Daoy (cell line): ENCODE results near the gene SFTPB. TPM values are rescaled to one million over a fixed set of nuclear protein-coding genes. Genes with fewer than 3 reads are reported as not detected.

Experiments
- DNase-seq: peaks from one replicate; pipeline ENCODE4 v3.0.0-alpha.2; 2015; ENCODE audit warnings: low read depth
- total RNA-seq: library from RNA; depleted of rRNA; stranded (reverse); fragments of >200 nt; shearing (Covaris generic); gene quantifications from 2 replicates; pipeline ENCODE4 v1.2.3, GENCODE V29; 2014

Gene SFTPB
- total RNA-seq, 1 experiment from 2014 or later: not detected

DNA sequence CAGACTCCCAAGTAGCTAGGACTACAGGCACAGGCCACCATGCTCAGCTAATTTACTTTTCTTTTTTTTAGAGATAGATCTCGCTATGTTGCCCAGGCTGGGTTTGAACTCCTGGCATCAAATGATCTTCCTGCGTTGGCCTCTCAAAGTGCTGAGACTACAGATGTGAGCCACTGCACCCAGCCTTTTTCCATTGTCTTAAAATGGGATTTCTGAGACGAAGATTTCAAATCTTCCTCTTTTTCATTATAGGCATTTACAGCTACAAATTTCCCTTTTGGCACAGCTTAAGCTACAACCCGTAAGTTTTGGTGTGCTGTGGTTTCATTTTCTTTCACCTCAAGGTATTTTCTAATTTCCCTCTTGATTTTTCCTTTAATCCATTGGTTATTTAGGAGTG, 34.8 kb upstream of the SFTPB start:
- no peak for DNase-seq

DNA sequence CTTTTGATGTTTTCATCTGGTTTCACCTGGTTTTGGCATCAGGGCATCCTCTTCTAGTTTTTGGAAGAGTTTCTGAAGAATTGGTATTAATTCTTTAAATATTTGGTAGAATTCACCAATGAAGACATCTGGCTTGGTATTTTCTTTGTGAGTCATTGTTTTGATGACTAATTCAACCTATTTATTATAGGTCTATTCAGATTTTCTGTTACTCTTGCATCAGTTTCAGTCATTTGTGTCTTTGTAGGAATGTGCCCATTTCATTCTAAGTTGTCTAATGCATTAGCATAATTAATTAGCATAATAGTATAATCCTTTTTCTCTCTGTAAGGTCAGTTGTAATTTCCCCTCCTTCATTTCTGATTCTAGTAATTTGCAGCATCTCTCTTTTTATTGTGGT, 34.2 kb upstream of the SFTPB start:
- DNase-seq: peak; percentile 28

DNA sequence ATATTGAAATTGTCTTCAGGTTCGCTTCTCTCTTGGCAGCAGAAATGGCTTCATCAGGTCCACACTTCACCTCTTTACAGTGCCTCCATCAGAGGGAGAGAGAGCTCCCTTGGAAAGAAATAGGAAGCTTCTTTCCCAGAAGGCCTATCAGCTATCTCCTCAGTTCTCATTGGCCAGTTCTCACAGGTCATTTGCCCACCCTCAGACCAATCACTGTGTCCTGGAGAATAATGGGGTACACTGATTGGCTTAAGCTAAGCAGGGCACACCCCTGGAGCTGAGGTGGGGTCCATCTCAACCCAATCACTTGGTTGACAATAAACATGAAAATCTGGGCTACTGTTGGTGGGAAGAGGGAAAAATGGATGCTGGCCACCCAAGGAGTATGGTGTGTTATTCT, 31.3 kb upstream of the SFTPB start:
- no peak for DNase-seq

DNA sequence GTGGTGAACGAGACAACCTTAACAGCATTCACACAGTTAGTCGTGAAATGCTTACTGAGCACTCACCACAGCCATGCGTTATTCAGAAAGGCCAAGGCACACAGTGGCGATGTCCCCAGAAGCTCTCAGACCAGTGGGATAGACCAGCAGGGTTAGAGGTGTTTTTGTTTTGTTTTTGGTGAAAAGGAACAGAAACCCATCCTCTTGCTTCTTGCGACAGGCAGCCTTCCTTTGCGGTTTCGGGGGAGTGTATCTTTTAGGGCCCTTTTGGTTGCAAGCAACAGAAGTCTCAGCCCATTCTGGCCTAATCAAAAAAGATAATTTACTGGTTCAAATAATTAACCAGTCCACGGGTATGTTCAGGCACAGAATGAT, 30.9 kb upstream of the SFTPB start:
- DNase-seq: no peak

DNA sequence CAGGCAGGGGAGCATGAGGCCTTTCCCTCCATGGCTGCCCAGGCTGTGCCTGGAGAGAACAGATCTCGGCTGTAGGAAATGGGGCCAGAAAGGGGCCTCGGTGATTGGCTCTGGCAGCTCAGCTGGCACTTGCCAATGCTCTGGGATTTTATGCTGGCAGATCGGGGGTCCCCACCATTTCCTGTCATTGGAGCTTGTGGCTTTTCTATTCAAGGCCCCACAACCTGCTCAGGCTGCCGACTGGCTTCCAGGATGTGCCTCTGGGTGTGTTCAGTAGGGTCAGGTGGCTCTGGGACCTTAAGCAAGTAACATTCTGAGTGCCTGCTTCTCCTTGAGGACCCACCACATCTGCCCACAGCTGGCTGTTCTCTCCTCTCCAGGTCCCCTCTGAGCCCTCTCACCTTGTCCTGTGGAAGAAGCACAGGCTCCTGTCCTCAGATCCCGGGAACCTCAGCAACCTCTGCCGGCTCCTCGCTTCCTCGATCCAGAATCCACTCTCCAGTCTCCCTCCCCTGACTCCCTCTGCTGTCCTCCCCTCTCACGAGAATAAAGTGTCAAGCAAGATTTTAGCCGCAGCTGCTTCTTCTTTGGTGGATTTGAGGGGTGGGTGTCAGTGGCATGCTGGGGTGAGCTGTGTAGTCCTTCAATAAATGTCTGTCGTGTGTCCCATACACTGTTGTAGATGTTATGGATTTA, 30.3 kb upstream of the SFTPB start:
- no peak for DNase-seq

DNA sequence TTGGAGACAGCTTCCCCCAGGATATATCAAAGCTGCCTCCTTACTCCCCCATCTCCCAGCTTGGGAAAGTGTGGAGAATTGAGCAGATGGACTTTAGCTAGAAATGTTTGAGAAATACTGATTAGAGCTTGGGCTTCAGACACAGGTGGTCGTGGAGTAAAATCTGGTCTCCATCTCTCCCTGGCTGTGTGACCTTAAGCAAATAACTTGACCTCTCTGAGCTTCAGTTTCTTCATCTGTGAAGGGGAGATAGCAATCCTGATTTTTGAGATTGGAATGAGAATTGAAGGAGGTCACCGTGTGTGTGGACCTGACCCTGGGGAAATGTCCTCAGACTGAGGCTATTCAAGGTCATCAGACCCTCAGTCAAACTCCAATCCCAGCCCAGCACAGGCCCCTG, 29.7 kb upstream of the SFTPB start:
- no peak for DNase-seq

DNA sequence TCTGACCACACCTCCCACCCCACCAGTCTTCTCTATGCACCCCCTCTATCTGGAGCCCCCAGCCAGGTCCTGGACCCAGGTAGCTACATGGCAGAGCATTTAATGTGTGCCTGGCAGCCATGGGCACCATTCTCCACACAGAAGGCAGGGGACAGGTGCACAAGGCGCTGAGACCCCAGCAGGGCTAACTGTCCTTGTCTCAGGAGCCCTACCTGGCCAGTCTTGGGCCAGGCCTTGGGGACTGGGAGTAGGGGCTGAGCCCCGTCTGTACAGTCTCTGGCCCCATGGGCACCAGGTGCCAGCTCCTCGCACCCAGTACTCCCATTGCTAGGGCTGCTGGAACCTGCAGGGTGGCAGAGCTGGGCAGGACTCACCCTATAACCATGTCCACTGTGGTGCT, 29.1 kb upstream of the SFTPB start:
- no peak for DNase-seq

DNA sequence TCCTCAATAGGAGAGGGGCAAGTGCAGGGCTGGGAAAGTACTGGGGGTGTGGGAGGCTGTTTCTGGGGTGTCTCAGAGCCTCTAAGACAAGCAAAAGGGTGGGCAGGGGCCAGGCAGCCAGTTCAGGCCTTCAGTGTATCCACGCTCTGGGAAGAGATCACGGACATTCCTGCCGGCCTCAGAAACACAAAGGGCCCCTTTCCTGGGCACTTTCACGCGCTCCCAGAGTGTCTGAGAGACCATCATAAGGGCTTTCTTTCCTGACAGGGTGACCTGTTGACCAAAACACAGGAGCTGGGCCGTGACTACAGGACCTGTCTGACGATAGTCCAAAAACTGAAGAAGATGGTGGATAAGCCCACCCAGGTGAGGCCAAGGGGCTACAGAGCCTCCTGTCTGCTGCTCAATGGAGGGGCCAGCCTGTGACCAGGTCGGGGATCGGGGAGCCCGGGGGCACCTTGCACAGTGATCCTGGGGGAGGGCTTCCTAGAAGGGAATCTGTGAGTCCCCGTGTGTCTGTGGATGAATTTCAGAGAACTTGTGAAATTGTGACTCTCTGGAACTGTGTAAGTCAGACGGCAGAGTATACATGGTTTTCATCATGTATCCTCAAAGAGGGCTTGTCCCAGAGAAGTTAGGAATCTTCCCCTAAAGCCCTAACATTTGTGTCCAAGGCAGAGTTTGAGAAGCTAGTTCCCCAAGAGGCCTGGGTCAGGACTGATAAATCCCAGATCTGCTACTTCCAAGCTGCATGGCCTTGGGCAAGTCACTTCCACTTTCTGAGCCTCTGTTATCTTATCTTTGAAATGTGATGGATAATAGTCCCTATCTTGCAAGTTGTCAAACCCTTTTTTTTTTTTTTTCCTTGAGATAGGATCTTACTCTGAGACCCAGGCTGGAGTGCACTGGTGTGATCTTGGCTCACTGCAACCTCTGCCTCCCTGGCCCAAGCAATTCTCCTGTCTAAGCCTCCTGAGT, 28.0 kb upstream of the SFTPB start:
- no peak for DNase-seq

DNA sequence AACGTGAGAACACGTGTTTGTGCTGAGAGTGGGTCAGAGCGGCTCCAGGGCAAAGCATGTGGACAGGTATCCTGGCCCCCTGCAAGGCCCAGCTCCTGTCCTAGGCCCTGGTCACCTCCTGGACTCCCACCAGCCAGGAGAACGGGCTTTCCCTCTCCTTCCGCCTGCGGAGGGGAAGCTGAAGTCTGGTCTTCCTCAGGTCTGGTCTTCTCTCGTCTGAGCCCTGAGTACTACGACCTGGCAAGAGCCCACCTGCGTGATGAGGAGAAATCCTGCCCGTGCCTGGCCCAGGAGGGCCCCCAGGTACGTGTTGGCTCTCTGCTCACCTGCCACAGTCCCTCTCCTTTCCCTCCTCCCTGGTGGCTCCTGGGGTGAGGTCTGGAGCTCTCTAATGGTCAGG, 27.1 kb upstream of the SFTPB start:
- no peak for DNase-seq

DNA sequence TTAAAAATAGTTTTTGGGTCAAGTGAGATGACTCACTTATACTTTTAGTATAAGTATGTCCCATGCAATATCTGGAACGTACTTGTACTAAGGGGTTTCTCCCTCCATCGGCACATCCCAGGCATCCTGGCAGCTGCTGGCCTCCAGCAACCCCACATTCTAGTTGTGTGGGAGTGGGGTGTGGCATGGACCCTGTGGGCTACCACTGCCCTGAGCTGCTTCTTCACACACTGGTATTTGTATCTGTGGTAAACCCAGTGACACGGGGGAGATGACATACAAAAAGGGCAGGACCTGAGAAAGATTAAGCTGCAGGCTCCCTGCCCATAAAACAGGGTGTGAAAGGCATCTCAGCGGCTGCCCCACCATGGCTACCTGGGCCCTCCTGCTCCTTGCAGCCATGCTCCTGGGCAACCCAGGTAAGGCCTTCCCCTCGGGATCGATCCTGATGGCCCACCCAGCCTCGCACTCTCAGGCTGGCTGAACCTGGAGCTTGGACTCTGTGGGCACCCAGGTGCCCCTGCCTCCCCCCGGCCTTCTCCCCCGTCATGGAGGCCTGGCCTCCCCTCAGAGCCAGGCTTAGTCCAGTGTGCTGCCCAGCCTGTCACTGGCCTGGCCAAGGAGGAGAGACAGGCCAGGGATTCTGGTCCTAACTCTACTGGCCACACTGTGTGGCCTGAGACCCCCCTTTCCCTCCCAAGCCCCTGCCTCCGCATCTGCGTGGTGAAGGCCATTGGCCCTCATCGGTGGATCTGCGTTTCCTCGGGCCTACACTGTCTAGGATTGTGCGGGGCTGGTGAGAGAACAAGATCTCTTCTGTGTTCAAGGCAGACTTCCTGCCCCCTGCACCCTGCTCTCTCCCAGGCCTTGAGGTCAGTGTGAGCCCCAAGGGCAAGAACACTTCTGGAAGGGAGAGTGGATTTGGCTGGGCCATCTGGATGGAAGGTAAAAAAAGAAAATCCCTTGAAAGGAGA, 26.3 kb upstream of the SFTPB start, which contains the start of gene GNLY:
Gene GNLY (plus strand): TSS at position 307 of the 974 bp plus-strand sequence. CDS start 61 bp downstream, at position 368.
- no peak for DNase-seq

DNA sequence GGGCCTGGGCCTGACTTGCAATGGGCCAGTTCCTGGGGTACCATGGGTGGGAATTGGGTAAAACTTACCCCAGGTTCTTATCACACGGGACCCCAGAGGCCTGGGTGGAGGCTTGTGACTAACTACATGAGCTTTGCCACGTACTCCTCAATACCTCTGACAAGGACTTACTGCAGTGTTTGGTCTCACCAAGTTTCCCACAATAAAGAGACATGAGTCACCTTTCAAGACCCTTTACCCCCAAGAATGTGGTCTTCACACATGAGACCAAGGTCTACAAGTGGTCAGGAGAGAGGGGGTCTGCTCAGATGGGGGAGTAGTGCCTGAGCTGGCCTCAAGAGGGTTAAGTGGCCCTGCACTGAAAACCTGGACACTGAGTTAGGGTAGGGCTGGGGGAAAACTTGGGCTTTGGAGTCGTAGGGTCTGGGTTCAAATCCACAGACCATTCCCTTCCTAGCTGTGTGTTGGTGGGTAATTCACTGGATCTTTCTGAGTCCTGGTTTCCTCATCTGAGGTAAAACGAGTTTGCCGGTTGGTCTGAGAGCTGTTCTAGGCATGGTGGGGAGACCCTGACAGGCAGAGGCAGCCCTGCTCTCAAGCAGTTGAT, 24.1 kb upstream of the SFTPB start:
- no peak for DNase-seq

DNA sequence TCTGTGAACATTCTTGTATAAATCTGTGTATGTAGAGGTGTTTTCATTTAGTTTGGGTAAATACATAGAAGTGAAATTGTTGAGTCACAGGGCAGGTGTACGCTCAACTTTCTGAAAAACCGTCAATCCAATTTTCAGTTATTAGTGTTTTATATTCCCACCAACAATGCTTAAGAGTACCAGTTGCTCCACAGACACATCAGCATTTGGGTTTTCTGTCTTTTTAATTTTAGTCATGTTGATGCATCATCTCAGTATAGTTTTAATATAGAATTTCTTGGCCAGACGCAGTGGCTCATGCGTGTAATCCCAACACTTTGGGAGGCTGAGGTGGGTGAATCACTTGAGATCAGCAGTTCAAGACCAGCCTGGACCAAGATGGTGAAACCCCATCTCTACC, 22.9 kb upstream of the SFTPB start:
- no peak for DNase-seq

DNA sequence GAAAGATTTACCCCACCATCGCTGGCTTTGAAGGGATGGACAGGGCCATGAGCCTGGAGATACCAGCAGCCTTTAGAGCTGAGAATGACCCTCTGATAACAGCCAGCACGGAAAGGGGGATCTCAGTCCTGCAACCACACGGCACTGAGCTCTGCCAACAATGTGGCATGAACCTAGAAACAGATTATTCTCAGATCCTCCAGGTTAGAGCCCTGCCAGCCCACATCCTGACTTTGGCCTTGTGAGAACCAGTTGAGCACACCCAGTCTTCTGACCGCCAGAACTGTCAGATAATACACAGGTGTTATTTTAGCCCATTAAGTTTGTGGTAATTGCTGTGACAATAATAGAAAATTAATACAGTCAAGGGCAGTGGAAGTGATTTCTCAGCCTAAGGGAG, 16.8 kb upstream of the SFTPB start:
- DNase-seq: no peak

DNA sequence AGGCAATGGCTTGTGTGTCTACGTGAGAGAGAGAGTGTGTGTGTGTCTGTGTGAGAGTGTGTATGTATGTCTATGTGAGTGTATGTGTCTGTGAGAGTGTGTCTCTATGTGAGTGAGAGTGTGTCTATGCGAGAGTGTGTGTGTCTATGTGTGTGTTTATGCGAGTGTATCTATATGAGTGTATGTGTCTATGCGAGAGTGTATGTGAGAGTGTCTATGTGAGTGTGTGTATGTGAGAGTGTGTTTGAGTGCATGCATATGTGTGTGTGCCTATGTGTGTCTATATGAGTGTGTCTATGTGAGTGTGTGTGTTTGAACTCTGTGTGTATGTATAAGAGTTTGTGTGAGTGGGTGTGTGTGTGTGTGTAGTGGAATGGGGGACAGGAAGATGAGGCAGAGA, 16.4 kb upstream of the SFTPB start:
- no peak for DNase-seq

DNA sequence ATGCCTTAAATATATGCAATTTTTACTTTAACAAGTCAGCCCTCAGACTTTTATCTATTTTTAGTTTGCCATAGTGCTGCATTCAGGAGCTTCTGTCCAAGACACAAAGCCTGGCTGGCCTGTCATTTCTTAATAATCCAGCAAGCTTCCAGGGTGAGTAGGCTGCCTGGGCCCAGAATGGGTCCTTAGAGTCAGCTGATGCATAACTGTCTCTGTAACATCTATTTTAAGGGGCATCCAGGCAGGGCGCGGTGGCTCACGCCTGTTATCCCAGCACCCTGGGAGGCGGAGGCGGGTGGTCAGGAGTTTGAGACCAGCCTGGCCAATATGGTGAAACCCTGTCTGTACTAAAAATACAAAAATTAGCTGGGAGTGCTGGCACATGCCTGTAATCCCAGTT, 14.4 kb upstream of the SFTPB start:
- DNase-seq: no peak

DNA sequence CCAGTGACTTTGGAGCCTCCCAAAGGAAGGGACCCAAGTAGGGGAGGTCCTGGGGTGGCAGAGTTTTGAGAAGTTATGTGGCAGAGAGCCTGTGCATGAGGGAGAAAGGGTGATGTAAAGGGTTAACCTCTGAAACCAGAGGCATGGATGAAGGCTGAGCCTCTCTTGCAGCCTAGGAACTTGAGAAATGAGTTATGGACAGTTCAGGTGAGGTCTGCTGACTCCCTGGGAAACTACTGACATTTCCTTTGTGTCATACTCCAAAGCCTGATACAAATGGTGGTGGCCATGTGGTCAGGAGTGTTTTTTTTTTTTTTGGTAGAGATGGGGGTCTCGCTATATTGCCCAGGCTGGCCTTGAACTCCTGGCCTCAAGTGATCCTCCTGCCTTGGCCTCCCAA, 13.8 kb upstream of the SFTPB start:
- no peak for DNase-seq

DNA sequence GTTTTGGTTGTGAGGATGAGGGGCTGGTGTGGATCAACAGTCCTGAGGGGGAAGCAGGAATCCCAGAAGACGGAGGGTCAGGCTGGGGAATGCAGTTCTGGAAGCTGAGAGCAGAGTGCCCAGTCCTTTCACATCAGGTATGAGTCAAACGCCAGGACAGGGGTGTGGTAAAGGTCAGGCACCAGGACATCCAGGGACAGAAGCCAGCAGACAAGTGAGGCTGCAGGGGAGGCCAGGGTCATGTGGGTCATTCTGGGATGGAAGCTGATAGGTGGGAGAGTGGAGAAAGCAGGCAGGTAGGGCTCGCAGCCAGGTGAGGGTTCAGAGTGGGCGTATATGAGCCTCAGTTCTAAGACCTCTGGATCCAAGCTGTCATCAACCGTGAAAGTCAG, 13.4 kb upstream of the SFTPB start:
- no peak for DNase-seq

DNA sequence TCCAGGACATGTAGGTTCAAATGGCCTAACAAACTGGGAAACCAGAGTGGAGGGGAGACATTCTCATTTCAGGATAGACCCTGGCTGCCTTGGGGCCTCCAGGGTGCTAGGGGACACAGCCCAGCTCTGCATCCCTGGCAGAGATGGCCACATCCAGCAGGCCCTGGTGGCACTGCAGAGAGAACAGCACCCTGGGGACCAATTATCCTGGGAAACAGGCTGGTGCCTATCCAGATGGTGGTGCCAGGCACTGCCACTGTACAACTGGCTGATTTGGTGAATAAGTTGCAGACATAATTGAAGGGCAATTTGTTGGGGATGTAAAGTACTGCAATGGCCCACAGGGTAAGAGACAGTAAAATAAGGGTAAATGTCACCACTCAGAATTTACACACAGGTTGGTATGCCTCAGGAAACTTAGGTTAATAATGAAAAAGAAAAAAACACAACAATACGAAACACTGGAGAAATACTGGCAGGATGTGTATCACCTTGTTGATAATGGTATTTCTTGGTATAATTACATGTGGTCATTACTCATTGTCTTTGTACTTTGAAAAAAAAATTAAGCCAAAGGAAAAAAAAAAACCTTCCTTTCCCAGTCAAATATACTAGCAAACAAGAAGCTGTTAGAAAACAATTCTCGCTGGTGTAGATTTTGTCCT, 12.8 kb upstream of the SFTPB start:
- DNase-seq: no peak

DNA sequence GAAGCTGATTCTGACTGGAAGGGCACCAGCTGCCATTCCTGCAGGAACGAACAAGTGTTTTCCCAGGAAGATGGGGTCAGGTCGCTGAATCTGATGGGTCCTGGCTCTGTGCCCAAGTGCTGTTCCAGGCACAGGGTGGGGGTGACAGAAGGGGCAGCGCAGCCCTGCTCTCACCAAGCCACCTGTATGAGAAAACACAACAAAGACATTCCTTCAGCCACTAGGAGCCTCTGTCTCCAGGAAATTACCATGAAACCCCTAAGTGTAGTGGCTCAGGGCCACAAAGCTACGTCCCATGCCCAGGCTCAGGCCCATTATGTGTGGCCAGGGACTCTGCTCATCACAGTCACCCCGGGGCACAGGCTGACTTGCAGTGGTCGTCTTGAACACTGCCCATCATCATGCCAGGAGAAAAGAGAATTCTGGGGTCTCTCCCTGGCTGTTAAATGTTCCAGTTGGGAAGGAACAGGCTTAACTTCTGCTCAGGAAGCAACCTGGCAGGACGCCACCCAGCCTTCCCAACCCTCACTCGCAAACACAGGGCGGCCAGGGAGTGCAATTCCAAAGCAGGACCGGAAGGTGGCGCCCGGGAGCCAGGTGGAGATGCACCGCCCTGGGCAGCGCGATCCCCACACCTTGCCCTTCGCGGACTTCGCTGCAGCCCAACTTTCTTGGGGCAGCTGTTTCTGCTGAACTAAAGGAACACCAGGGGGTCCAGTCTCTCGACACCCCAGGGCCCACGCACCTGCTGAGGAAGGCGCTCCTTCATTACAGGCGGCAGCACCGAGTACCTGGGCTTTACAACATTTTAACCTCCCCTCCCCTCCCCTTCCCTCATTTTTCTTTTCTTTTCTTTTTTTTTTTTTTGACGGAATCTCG, 11.0 kb upstream of the SFTPB start:
- peak; percentile 87 for DNase-seq

DNA sequence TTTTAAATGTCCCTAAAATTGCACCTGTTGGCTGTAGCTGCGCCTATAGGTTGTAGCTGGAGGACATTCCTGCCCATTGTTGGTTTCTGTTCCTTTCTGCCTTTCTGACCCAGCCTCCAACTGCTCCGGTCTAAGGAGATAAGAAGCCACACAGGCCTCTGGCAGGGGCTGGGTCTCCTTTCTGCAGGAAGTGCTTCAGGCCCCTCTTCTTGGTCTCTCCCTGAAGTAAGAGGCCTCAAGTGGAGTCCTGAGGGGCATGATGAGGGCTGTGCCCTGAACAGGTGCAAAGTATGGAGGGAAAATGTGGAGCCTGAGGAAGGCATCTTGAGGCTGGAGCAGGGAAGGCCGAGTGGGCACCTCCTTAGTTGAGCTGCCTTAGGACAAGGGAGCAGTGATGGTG, 10.4 kb upstream of the SFTPB start:
- no peak for DNase-seq
